ENCODE results near the gene RASSF4. TPM values are rescaled to one million over a fixed set of nuclear protein-coding genes. Genes with fewer than 3 reads are reported as not detected.
A peak's percentile ranks its signal among the peaks of the same experiment; 100 is the strongest.
"Not testable (repeated sequence)": the region's sequence is repeated elsewhere in the genome, so short reads cannot be mapped to it uniquely, and the experiment has no call there.

RASSF4 gene
- total and polyA plus RNA-seq, 9 donors: 4.8 to 21.9 (median 8.1) TPM

GRCh38 chr10:45004661-45005060 is 45.1 kb downstream of the RASSF4 start:
- intact Hi-C loops (cut with DNase I): loop anchor here in 1 of 4 donors (10.0 kb wide), 1 partner anchor 70 kb away; no protein-coding TSS in a partner anchor
- WGBS, 3 donors: 36 to 56% (median 55%) methylated on average over 3 of the region's 3 CpGs
- H3K27me3 ChIP-seq: no peaks in the 10 kb centered on the region
- TF ChIP-seq POLR2A (IDR thresholded peaks at IDR 0.05) (no peak), EP300 (IDR thresholded peaks at IDR 0.05) (no peak), CTCF (IDR thresholded peaks at IDR 0.05) (no peak)
- no peak overlapping the region for H3K4me3 ChIP-seq
- H3K4me1 ChIP-seq (ENCODE audit: insufficient read depth): peaks cover 2% of the 10 kb centered on the region
- no peaks in the 10 kb centered on the region for H3K36me3 ChIP-seq
- DNase-seq: no peak
- H3K27ac ChIP-seq: no peak overlapping the region
- H3K9me3 ChIP-seq: no peaks in the 10 kb centered on the region

GRCh38 chr10:45005284-45005683 is 45.7 kb downstream of the RASSF4 start:
- 91 to 97% (median 97%) methylated on average over 1 of the region's 1 CpG for WGBS, 3 donors
- DNase-seq: no peak
- Histone ChIP-seq H3K9me3 (no peaks in the 10 kb centered on the region), H3K27me3 (no peaks in the 10 kb centered on the region), H3K36me3 (no peaks in the 10 kb centered on the region), H3K4me1 (ENCODE audit: insufficient read depth) (peaks cover 2% of the 10 kb centered on the region), H3K4me3 (no peak overlapping the region), H3K27ac (no peak overlapping the region)
- TF ChIP-seq POLR2A (IDR thresholded peaks at IDR 0.05) (no peak), CTCF (IDR thresholded peaks at IDR 0.05) (no peak), EP300 (IDR thresholded peaks at IDR 0.05) (no peak)
- intact Hi-C loops (cut with DNase I): loop anchor here in 1 of 4 donors (10.0 kb wide), 1 partner anchor 70 kb away; no protein-coding TSS in a partner anchor

- no peak overlapping the region for H3K4me3 ChIP-seq
- no peak overlapping the region for H3K27ac ChIP-seq
- H3K27me3 ChIP-seq: no peaks in the 10 kb centered on the region
- intact Hi-C loops (cut with DNase I): loop anchor here in 1 of 4 donors (10.0 kb wide), 1 partner anchor 72 kb away; no protein-coding TSS in a partner anchor
- H3K4me1 ChIP-seq (ENCODE audit: insufficient read depth): peaks cover under 1% of the 10 kb centered on the region
- DNase-seq: no peak
- no peaks in the 10 kb centered on the region for H3K9me3 ChIP-seq
- 64 to 87% (median 77%) methylated on average over 3 of the region's 3 CpGs for WGBS, 3 donors
- no peak for TF ChIP-seq CTCF (IDR thresholded peaks at IDR 0.05)
- TF ChIP-seq POLR2A (IDR thresholded peaks at IDR 0.05): no peak
- no peak for TF ChIP-seq EP300 (IDR thresholded peaks at IDR 0.05)
- no peaks in the 10 kb centered on the region for H3K36me3 ChIP-seq
Measured at GRCh38 chr10:45006276-45007030, 46.9 kb downstream of the RASSF4 start.

- WGBS, 3 donors: 3 to 6% (median 4%) methylated on average over 8 of the region's 8 CpGs
- H3K9me3 ChIP-seq: no peaks in the 10 kb centered on the region
- no peaks in the 10 kb centered on the region for H3K4me1 ChIP-seq (ENCODE audit: insufficient read depth)
- H3K36me3 ChIP-seq: no peaks in the 10 kb centered on the region
- peak in 2 of 5 donors; percentile 9 to 38 for DNase-seq
- H3K27ac ChIP-seq: no peak overlapping the region
- no peak for TF ChIP-seq EP300 (IDR thresholded peaks at IDR 0.05)
- TF ChIP-seq CTCF (IDR thresholded peaks at IDR 0.05): peak; percentile 54 to 79 (median 73)
- TF ChIP-seq POLR2A (IDR thresholded peaks at IDR 0.05): no peak
- no peaks in the 10 kb centered on the region for H3K27me3 ChIP-seq
- no peak overlapping the region for H3K4me3 ChIP-seq
- intact Hi-C loops (cut with DNase I): loop anchor here in 1 of 4 donors (10.0 kb wide), 1 partner anchor 74 kb away; no protein-coding TSS in a partner anchor
Measured at GRCh38 chr10:45008524-45009161, 49.0 kb downstream of the RASSF4 start.

- intact Hi-C loops (cut with DNase I); H3K4me3 ChIP-seq; H3K27me3 ChIP-seq; H3K9me3 ChIP-seq; H3K36me3 ChIP-seq; H3K4me1 ChIP-seq (ENCODE audit: insufficient read depth); DNase-seq; H3K27ac ChIP-seq: not testable (repeated sequence)
- WGBS, 3 donors: 74 to 85% (median 76%) methylated on average over 10 of the region's 10 CpGs
Measured at GRCh38 chr10:45014557-45014956, 55.0 kb downstream of the RASSF4 start.

Data from ovary (tissue), 9 donors.